ENCODE data around the gene PARPBP.

Gene PARPBP

GRCh38 chr12:102106905-102107304 lies 13.1 kb upstream of the PARPBP start:
- TF ChIP-seq CTCF (IDR thresholded peaks at IDR 0.05; ENCODE audit: control insufficient read depth, extremely low read depth, insufficient read depth): no peak
- H3K4me3 ChIP-seq (ENCODE audit: low read depth, low read length): no peak overlapping the region
- DNase-seq (ENCODE audit: low read depth): no peak

- DNase-seq (ENCODE audit: low read depth): no peak
- no peak for TF ChIP-seq CTCF (IDR thresholded peaks at IDR 0.05; ENCODE audit: control insufficient read depth, extremely low read depth, insufficient read depth)
- no peak overlapping the region for H3K4me3 ChIP-seq (ENCODE audit: low read depth, low read length)
Observed at GRCh38 chr12:102107970-102108369, 12.0 kb upstream of the PARPBP start.

GRCh38 chr12:102110782-102111181 lies 9.2 kb upstream of the PARPBP start:
- no peak overlapping the region for H3K4me3 ChIP-seq (ENCODE audit: low read depth, low read length)
- TF ChIP-seq CTCF (IDR thresholded peaks at IDR 0.05; ENCODE audit: control insufficient read depth, extremely low read depth, insufficient read depth): no peak
- no peak for DNase-seq (ENCODE audit: low read depth)

GRCh38 chr12:102114212-102114611 lies 5.8 kb upstream of the PARPBP start:
- peak; percentile 51 for DNase-seq (ENCODE audit: low read depth)
- TF ChIP-seq CTCF (IDR thresholded peaks at IDR 0.05; ENCODE audit: control insufficient read depth, extremely low read depth, insufficient read depth): no peak
- H3K4me3 ChIP-seq (ENCODE audit: low read depth, low read length): no peak overlapping the region

- no peak for TF ChIP-seq CTCF (IDR thresholded peaks at IDR 0.05; ENCODE audit: control insufficient read depth, extremely low read depth, insufficient read depth)
- H3K4me3 ChIP-seq (ENCODE audit: low read depth, low read length): no peak overlapping the region
- no peak for DNase-seq (ENCODE audit: low read depth)
Observed at GRCh38 chr12:102116392-102116791, 3.6 kb upstream of the PARPBP start.

- no peak for DNase-seq (ENCODE audit: low read depth)
- no peak for TF ChIP-seq CTCF (IDR thresholded peaks at IDR 0.05; ENCODE audit: control insufficient read depth, extremely low read depth, insufficient read depth)
- H3K4me3 ChIP-seq (ENCODE audit: low read depth, low read length): peak overlapping the region; percentile 82
Observed at GRCh38 chr12:102118874-102119273, 1.1 kb upstream of the PARPBP start.

- no peak for TF ChIP-seq CTCF (IDR thresholded peaks at IDR 0.05; ENCODE audit: control insufficient read depth, extremely low read depth, insufficient read depth)
- no peak for DNase-seq (ENCODE audit: low read depth)
- peak overlapping the region; percentile 82 for H3K4me3 ChIP-seq (ENCODE audit: low read depth, low read length)
Observed at GRCh38 chr12:102120564-102120873, 536 bp downstream of the PARPBP start.
